ENCODE measurements around the gene P4HA3.

GRCh38 chr11:74339619-74340018, 28.2 kb upstream of the P4HA3 start:
- no peak for TF ChIP-seq CTCF (IDR thresholded peaks at IDR 0.05; ENCODE audit: low read depth, low read length)
- no peak for TF ChIP-seq POLR2A (IDR thresholded peaks at IDR 0.05; ENCODE audit: extremely low read depth, insufficient read length)
